Stimulated activated CD8-positive, alpha-beta memory T cell treated with anti-CD3 and anti-CD28 coated beads, Interleukin-15, amount 100 ng/mL, for 48 hours (primary cell): ENCODE data around the gene ZBTB21.
"Not testable (repeated sequence)": the region's sequence is repeated elsewhere in the genome, so short reads cannot be mapped to it uniquely, and the experiment has no call there.

Experiments used
- DNase-seq, 2 donors: peaks; one replicate each; pipeline ENCODE4 v3.0.0-alpha.2; 2020; ENCODE audit warnings: low read depth in 2 of 2

Gene ZBTB21

GRCh38 chr21:42019101-42019605, 9.0 kb upstream of the ZBTB21 start:
- no peak for DNase-seq

DNA sequence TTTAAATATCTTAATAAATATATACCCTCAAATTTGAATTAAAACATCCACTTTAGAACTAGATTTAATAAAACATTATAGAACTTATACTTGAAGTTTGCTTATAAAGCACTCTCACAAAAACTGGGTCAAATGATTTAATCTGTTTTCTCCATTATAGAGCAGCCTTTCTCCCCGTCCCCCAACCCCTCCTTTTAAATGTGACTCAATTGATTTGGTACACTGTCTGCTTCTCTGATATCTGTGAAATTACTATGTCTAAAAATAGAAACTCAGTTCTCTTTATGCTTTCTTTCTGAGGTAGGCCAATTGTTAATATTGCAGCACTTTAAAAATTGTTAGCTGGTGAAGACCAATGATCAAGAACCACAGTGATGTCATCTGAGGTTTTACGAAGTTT, 6.9 kb upstream of the ZBTB21 start:
- no peak for DNase-seq

- DNase-seq = no peak
These were observed 6.3 kb upstream of the ZBTB21 start for GRCh38 chr21:42016364-42016985.

GRCh38 chr21:42013931-42014330, 3.8 kb upstream of the ZBTB21 start:
- no peak for DNase-seq

- no peak for DNase-seq
These were observed 3.2 kb upstream of the ZBTB21 start for GRCh38 chr21:42013376-42013775.

DNA sequence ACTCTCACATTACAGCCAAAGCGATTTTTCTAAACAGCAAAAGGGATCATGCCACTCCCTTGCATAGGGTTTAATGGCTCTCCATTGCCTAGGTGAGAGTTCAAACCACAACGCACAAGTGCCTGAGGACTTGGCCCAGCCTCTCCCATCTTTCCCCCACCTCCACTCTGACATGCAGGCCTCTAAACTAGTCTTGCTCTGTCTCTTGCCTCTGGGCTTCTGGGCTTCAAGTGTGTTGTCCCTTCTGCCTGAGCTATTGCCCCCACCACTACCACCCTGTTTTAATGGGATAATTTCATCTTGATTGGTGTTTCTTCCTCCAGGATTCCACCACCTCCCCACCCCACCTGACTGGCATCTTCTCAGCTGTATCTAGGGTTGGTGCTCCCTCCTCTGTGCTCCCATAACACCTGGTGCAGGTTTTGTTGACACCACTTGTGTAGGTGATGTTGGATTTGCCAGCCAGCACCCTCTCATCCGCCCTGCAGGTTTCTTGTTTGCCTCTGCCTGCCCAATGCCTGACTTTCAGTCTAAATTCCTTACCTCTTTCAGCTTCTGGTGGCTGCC, 2.7 kb upstream of the ZBTB21 start:
- no peak for DNase-seq

DNA sequence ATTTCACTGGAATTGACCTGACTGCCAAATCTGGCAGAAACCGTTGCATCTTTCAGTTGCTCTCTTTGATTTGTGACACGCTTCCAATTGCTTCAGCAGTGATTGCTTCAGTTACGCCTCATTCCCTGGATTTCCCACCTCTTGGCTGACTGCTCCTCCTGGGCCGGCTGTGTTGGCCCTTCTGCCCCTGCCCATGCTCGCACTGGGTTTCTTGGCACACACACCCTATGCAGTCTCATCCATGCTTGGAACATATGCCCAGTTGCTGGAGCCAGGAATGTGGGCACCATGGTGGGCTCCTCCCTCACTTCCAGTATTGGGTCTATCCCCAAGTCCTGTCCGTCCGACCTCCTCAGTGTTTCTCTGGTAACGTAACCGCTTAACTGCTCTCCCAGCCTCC, 2.2 kb upstream of the ZBTB21 start:
- DNase-seq = no peak

DNA sequence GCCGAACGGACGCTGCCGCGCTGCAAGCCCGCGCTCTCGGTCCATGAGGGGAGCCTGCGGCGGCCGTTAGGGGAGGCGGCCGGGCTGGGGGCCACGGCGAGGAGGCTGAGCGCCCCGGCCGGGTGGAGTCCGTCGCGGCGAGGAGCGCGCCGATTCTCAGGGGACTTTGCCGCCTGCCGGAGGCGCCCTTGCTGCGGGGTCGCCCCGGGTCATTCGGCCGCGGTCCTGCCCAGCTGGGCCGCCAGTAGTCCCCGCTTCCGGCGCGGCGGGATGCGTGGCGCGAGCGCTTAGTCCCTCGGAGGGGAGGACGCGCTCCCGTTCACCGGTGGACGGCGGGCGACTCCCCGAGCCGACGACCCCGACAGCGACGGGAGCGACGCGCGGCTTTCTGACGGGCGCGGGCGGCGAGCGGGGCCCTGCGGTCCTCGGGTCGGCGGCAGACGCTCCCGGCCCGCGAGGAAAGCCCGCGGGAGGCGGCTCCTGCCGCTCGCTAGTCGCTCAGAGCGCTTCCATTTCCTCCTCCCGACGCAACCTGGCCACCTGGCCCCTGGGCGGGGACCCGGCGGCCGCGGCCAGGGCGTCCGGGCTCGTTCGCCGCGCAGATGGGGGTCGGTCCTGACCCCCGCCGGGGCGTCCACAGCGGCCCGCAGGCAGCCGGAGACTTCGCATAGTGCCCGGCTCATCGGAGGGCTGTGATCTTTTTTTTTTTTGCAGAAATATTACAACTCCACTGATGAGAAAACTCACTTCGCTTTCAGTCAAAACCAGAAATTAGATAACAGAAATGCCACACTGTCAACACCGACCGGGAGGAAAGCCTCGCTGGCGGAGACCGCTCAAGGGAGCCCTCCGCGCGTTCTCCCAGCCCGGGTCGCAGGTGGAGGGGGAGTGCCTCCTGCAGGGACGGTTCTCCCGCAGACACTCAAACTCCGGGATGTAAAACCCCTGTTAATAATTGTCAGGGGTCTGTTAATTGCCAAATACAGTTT, 641 bp upstream of the ZBTB21 start:
- peak in 1 of 2 donors; percentile 4 for DNase-seq

GRCh38 chr21:42009018-42009830, 936 bp downstream of the ZBTB21 start:
- DNase-seq = peak; percentile 41 to 48

- no peak for DNase-seq
These were observed 2.7 kb downstream of the ZBTB21 start for GRCh38 chr21:42007356-42007940.

GRCh38 chr21:42006765-42007164, 3.4 kb downstream of the ZBTB21 start:
- no peak for DNase-seq

- DNase-seq = no peak
These were observed 5.6 kb downstream of the ZBTB21 start for GRCh38 chr21:42004406-42005199.

DNA sequence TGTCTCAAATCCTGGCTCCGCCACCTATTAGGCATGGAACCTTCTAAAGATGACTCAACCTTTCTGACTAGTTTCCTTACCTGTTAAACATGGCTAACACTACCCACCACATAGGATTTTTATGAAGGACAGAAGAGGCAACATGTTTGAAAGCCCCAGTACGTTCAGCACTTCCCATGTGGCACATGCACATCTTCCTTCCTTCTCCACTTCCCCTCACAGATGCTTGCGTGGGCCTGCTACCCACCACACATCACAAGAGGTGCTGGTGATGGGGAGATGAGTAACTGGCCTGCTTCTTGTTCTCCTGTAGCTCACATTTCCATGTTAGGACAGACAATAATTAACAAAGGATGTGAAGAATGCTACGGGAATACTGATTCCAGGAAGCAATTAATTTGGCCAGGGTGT, 7.1 kb downstream of the ZBTB21 start:
- DNase-seq = peak in 1 of 2 donors; percentile 22

- peak; percentile 69 to 71 for DNase-seq
These were observed 7.7 kb downstream of the ZBTB21 start for GRCh38 chr21:42002421-42002958.

DNA sequence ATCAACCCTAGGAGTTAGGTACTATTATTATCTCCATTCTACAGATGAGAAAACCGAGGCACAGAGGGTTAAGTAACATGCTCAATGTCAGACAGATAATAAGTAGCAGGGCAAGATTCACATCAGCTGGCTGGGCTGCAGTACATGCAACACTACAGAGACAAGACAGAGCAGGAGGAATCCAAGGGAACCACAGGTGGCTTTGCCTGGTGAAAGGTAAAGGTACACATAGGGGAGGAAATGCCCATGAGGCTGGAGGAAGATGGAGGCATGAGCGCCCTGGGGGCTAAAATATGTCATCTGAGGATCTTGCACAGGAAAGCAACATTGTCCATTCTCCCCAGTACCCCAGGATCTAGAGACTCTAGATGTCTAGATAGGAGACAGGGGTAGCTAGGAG, 8.4 kb downstream of the ZBTB21 start:
- no peak for DNase-seq

DNA sequence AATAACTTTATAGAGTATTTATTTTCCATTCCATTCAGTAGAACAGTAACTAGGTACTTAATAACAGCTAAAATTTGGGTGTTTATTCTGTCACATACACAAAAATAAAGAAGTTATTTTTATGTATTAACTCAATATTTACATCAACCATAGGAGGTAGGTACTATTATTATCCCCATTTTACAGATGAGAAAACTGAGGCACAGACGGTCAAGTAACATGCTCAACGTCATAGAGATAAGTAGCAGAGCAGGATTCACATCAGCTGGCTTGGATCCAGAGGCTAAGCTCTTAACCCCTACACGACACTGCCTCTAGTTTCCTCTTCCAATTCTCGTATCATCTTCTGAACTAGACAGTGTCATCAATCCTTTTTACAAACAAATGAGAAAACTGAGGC, 9.3 kb downstream of the ZBTB21 start:
- no peak for DNase-seq

- no peak for DNase-seq
These were observed 12.5 kb downstream of the ZBTB21 start for GRCh38 chr21:41997657-41998056.

- no peak for DNase-seq
These were observed 14.6 kb downstream of the ZBTB21 start for GRCh38 chr21:41995577-41995976.

GRCh38 chr21:41994613-41995012, 15.5 kb downstream of the ZBTB21 start:
- DNase-seq = not testable (repeated sequence)

DNA sequence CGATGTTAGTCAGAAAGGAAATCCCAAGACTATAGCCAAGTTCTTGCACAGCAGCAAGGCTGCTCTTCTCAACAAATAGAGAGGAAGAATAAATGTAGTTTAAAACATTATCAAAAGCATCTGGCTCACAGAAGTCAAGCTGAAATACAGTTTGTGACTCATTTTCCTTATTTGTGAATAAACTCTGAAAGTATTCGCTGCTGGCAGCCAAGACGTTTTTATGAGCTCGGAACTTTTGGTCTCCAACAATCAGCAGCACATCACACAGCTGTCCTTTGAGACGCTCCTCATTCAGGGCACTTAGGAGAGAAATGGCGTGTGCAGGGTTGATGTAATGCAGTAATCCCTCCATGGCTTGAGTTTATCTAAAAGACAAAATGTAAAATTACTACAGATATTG, 16.4 kb downstream of the ZBTB21 start:
- no peak for DNase-seq
